Measurements from ENCODE around the gene CAND1. TPM values are rescaled to one million over a fixed set of nuclear protein-coding genes. Genes with fewer than 3 reads are reported as not detected.

CAND1 gene
- total RNA-seq, 2 donors from 2014 or later, result 48.7 to 53.0 TPM

- no peak for ATAC-seq
- no peak for DNase-seq
- intact Hi-C loops (cut with DNase I), result no loop called here
Measured at GRCh38 chr12:67364228-67364627, 95.1 kb downstream of the CAND1 start.

GRCh38 chr12:67365131-67365530 is 96.0 kb downstream of the CAND1 start:
- intact Hi-C loops (cut with DNase I), result no loop called here
- ATAC-seq (no peak), DNase-seq (no peak)

GRCh38 chr12:67367843-67368242 is 98.7 kb downstream of the CAND1 start:
- intact Hi-C loops (cut with DNase I), result no loop called here
- ATAC-seq, result no peak
- DNase-seq, result no peak

Data from left cardiac atrium (tissue), 4 donors.